Measurements from ENCODE around the gene CASK.
"Not testable (repeated sequence)": the region's sequence is repeated elsewhere in the genome, so short reads cannot be mapped to it uniquely, and the experiment has no call there.

The CASK gene

DNA sequence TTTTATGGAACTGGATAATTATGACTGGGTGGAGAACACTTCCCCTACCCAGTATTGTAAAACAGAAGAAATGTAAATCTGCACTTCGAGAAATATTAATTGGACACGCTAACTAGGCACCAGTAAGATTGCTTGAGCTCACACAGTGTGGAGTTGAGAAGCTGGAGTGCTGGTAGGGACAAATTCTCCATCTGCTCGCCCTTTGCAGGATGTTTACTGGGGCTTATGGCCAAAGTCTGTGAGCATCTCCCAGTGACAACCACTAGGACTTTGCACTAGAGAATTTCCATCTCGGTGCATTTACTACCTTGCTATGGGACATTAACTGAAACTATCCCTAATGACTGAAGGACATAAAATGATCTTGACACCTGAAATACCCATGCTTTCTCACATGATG lies 268.3 kb downstream of the CASK start:
- FAIRE-seq (no peak), DNase-seq (ENCODE audit: insufficient read length) (no peak)
- no peak for TF ChIP-seq POLR2AphosphoS5 (IDR thresholded peaks at IDR 0.05; ENCODE audit: low read depth, low read length)
- no peak for TF ChIP-seq POLR2A (IDR thresholded peaks at IDR 0.05; ENCODE audit: low read depth, low read length)
- TF ChIP-seq TAF1 (IDR thresholded peaks at IDR 0.05; ENCODE audit: borderline replicate concordance, low read depth, low read length), result no peak

DNA sequence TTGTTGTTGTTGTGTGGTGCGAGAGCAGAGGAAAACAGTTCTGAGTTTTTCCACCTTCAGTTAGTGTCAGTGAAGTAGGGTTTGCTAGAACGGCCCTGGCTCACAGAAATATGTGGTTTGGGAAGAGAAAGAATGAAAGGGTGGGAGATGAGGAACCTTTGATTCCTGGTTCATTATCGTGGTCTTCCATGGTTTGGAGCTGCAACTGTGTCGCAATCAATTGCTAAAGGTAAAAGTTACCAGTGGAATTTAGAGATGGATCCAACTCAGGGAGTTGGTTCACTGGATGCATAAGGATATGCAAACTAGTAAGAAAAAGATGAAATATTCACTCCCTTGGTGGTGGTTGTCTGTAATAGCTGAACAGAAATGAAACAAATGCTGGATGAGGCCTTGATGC lies 270.2 kb downstream of the CASK start:
- no peak for DNase-seq (ENCODE audit: insufficient read length)
- TF ChIP-seq POLR2A (IDR thresholded peaks at IDR 0.05; ENCODE audit: low read depth, low read length) (no peak), POLR2AphosphoS5 (IDR thresholded peaks at IDR 0.05; ENCODE audit: low read depth, low read length) (no peak), TAF1 (IDR thresholded peaks at IDR 0.05; ENCODE audit: borderline replicate concordance, low read depth, low read length) (no peak)
- no peak for FAIRE-seq

DNA sequence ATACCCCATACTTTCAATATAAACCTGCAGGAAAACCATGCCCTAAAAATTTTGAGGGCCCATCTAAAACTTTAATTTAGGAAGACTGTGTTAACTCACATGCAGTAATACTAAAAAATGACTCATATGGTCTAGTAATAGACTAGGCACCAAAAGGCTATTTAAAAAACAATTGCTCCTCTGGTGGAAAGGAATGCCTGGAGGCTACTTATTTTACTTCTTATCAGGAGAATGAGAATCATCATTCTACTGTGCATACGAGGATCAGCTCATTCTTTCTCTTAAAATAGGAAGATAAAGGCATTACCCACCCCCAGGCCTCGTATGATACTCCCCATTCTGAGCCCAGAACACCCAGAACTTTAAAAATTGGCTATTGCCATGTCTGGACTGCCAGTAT lies 277.2 kb downstream of the CASK start:
- not testable (repeated sequence) for FAIRE-seq; DNase-seq (ENCODE audit: insufficient read length)

DNA sequence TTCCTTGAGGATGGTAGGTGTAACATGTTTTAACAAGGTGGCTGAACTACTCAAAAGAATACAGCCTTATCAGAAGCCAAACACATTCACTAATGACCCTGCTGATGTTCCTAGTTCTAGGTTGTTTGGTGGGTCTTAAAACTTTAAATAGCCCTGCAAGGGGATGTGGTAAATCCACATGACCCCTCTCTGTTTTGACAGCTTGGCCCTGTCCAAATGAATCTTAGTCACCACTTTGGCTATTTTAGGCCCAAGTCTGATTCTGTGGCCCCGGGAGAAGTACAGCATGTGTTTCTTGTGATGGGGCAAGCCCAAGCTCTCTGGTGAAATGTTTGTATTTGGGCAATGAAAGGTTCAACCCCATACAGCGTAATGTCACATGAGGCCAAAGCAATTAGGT lies 289.1 kb downstream of the CASK start:
- FAIRE-seq (no peak), DNase-seq (ENCODE audit: insufficient read length) (no peak)
- TF ChIP-seq POLR2AphosphoS5 (IDR thresholded peaks at IDR 0.05; ENCODE audit: low read depth, low read length) (no peak), TAF1 (IDR thresholded peaks at IDR 0.05; ENCODE audit: borderline replicate concordance, low read depth, low read length) (no peak), POLR2A (IDR thresholded peaks at IDR 0.05; ENCODE audit: low read depth, low read length) (no peak)

DNA sequence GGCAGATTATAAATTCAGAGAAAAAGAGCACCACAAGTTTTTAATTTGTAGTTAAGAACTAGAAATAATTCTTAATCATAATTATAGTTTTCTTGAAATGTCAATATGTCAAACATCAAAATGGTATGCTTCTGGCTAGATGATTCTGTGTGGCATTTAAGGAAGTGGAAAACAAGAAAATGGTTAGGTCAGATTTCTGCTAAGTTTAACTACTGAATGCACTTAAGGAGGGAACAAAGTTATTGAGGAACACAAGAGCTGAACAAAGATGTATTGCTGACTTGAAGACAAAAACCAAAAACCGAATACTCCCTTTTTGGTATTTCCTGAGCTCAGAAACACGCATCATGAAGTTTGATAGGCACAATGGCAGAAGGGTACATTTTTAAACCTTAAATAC lies 293.3 kb downstream of the CASK start:
- DNase-seq (ENCODE audit: insufficient read length) (no peak), FAIRE-seq (no peak)
- TF ChIP-seq POLR2A (IDR thresholded peaks at IDR 0.05; ENCODE audit: low read depth, low read length) (no peak), TAF1 (IDR thresholded peaks at IDR 0.05; ENCODE audit: borderline replicate concordance, low read depth, low read length) (no peak), POLR2AphosphoS5 (IDR thresholded peaks at IDR 0.05; ENCODE audit: low read depth, low read length) (no peak)

DNA sequence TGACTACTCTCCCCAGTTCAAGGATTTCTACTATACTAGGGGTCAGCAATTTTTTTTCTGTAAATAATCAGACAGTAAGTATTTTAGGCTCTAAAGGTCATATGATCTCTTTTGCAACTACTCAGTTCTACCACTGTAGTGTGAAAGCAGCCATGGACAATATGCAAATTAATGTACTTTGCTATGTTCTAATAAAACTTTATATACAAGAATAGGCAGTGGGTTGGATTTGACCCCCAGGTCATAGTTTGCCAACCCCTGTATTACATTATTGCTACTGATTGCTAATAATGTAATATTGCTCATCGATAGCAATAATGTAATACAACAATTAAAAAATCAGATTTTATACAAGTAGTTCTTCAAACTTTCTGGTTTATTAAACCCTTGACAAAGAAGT lies 293.8 kb downstream of the CASK start:
- TF ChIP-seq TAF1 (IDR thresholded peaks at IDR 0.05; ENCODE audit: borderline replicate concordance, low read depth, low read length) (no peak), POLR2A (IDR thresholded peaks at IDR 0.05; ENCODE audit: low read depth, low read length) (no peak), POLR2AphosphoS5 (IDR thresholded peaks at IDR 0.05; ENCODE audit: low read depth, low read length) (no peak)
- no peak for FAIRE-seq
- no peak for DNase-seq (ENCODE audit: insufficient read length)

DNA sequence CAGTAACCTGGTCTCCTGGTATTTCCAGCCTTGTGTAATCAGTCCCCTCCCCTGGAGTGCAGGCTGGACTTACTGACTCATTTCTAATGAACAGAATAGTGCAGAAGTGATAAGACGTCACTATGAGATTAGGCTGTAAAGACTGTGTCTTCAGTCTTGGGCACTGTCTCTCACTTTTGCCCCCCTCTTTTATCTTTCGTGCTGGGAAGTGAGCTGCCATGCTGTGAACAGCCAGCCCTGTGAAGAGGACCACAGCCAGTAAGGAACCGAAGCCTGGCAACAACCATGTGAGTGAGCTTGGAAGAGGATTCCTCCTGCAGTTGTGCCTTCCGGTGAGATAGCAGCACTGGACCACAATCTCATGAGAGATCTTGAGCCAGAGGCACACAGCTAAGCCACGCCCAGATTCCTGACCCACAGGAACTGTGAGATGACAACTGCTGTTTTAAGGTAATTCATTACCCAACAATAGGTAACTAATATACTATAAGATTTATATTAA lies 302.1 kb downstream of the CASK start:
- TF ChIP-seq POLR2A (IDR thresholded peaks at IDR 0.05; ENCODE audit: low read depth, low read length) (no peak), POLR2AphosphoS5 (IDR thresholded peaks at IDR 0.05; ENCODE audit: low read depth, low read length) (no peak), TAF1 (IDR thresholded peaks at IDR 0.05; ENCODE audit: borderline replicate concordance, low read depth, low read length) (no peak)
- DNase-seq (ENCODE audit: insufficient read length), result no peak
- FAIRE-seq, result no peak

DNA sequence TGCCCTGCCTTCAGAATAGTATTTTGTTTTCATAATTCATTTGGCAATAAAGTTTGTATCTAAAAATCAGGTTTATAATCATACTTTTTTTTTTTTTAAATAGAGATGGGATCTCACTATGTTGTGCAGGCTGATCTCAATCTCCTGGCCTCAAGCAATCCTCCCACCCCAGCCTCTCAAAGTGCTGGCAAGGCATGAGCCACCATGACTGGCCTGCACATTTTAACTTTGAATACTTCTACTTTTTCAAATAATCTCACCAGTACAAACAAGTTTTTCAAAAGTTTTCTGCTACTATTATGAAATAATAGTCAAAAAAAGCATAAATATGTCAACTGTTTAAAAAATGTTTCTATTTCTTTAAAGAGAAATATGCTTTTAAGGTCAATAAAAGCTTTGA lies 304.1 kb downstream of the CASK start:
- TF ChIP-seq TAF1 (IDR thresholded peaks at IDR 0.05; ENCODE audit: borderline replicate concordance, low read depth, low read length) (no peak), POLR2A (IDR thresholded peaks at IDR 0.05; ENCODE audit: low read depth, low read length) (no peak), POLR2AphosphoS5 (IDR thresholded peaks at IDR 0.05; ENCODE audit: low read depth, low read length) (no peak)
- FAIRE-seq (no peak), DNase-seq (ENCODE audit: insufficient read length) (no peak)

DNA sequence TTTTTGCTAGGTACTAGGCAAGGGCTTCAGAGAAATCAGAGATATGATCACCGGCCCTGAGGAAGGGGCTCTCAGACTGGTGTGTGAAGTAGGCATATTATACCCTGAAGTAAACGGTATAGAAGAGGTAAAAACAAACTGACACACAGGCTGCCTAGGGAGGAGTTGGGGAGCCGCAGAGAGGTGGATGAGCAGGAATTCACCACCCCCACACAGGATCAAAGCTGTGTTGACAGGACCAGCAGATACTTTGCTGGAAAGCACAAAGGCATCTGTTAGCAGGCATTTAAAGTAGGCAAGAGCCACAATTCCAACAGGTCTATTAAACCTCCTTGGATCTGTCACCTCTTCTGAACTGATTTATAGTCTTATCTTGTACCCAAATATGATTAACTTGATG lies 306.4 kb downstream of the CASK start:
- FAIRE-seq, result no peak
- no peak for TF ChIP-seq POLR2A (IDR thresholded peaks at IDR 0.05; ENCODE audit: low read depth, low read length)
- no peak for TF ChIP-seq TAF1 (IDR thresholded peaks at IDR 0.05; ENCODE audit: borderline replicate concordance, low read depth, low read length)
- TF ChIP-seq POLR2AphosphoS5 (IDR thresholded peaks at IDR 0.05; ENCODE audit: low read depth, low read length), result no peak
- no peak for DNase-seq (ENCODE audit: insufficient read length)

DNA sequence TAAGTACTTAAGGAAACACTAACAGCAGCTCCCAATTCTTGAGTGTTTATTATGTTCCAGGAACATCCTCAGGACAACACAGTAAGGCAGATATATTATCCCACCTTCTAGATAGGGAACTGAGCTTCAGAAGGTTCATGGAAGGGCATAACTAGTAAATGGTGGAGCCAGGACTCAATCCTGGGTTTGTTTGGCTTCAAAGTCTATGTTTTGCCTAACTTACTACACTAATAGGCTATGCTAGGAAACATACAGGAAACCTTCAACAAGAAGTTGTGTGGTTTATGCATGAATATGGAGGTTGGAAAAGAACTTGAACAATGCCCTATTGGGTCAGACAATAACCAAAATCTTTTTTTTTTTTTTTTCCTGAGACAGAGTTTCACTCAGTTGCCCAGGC lies 307.1 kb downstream of the CASK start:
- TF ChIP-seq POLR2AphosphoS5 (IDR thresholded peaks at IDR 0.05; ENCODE audit: low read depth, low read length) (no peak), POLR2A (IDR thresholded peaks at IDR 0.05; ENCODE audit: low read depth, low read length) (no peak), TAF1 (IDR thresholded peaks at IDR 0.05; ENCODE audit: borderline replicate concordance, low read depth, low read length) (no peak)
- DNase-seq (ENCODE audit: insufficient read length), result no peak
- FAIRE-seq, result no peak

DNA sequence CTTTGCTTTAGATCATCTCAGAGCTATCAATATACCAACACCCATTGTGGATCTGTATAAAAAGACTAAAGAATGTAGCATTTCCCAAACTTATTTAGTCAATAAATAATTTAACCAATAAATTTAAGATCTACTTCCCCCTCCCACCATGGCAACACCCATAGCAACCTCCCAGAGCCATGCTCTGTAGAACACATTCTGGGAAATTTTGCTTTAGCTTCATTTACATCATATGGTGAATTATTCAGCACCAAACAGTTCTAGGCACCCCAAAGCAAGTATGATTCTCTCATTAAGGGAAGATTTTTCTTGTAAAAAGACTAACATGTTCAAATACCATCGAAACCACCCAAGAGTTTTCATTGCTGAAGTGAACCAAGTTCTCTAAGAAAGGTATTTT lies 315.1 kb downstream of the CASK start:
- TF ChIP-seq POLR2A (IDR thresholded peaks at IDR 0.05; ENCODE audit: low read depth, low read length), result no peak
- no peak for TF ChIP-seq POLR2AphosphoS5 (IDR thresholded peaks at IDR 0.05; ENCODE audit: low read depth, low read length)
- no peak for TF ChIP-seq TAF1 (IDR thresholded peaks at IDR 0.05; ENCODE audit: borderline replicate concordance, low read depth, low read length)
- no peak for FAIRE-seq
- DNase-seq (ENCODE audit: insufficient read length), result no peak

DNA sequence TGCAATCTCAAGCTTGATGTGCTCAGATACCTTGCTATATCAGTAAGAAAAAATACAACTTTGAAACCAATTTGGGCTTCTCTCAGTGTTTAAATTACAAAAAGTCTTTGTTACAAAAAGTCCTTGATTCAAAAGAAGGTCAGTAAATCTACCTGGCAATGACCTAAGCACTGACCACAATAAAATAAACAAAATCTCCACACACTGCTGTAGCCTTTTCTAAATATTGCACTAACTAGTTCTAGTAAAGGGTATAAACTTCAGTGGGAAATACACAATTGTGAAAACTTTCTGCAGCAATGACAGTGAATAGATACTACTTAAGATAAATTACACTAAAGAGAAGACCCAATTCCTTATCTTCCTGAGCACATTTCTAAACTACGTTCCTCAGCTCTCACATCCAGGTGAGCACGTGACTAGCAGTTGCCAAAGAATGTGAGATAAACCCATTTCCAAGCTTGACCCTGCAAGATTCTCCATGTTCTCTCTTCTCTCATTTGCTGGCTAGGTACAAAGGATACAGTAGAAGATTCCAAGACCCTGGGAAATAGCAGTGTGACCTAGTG lies 316.0 kb downstream of the CASK start:
- TF ChIP-seq TAF1 (IDR thresholded peaks at IDR 0.05; ENCODE audit: borderline replicate concordance, low read depth, low read length) (no peak), POLR2A (IDR thresholded peaks at IDR 0.05; ENCODE audit: low read depth, low read length) (no peak), POLR2AphosphoS5 (IDR thresholded peaks at IDR 0.05; ENCODE audit: low read depth, low read length) (no peak)
- FAIRE-seq (no peak), DNase-seq (ENCODE audit: insufficient read length) (no peak)

DNA sequence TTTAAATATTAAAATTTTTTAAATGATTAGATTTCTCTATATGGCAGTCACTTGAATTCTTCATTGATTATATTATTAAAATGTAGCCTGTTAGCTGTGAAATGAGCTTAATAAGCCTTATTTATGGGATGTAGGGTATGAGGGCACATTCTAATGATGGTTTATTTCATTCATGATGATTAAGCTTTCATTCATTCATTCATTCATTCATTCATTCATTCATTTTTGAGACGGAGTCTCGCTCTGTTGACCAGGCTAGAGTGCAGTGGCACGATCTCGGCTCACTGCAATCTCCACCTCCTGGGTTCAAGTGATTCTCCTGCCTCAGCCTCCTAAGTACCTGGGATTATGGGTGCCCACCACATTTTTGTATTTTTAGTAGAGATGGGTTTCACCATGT lies 317.3 kb downstream of the CASK start:
- FAIRE-seq; DNase-seq (ENCODE audit: insufficient read length): not testable (repeated sequence)
